Transverse colon (tissue), 4 donors: Measurements from ENCODE around the gene ADH5.

Source experiments
- POLR2AphosphoS5 ChIP-seq, 3 donors: sonication (generic); formaldehyde crosslinking; IDR thresholded peaks; one replicate each; pipeline ENCODE4 v1.6.1; 2016; ENCODE audit warnings: antibody characterized with exemption in 3 of 3
- TF ChIP-seq, protein P1 (sequence below), 5 experiments: fragments of 200-600 bp in 3 of 5; fragments of 450-650 bp in 2 of 5; sonication (generic) in 3 of 5; IDR thresholded peaks; 1 replicate in 2 of 5; 2 replicates in 3 of 5; pipeline ENCODE4 v1.5.1; 2016 to 2017; ENCODE audit warnings: antibody characterized with exemption in 5 of 5, inconsistent platforms in 3 of 5, mild to moderate bottlenecking in 2 of 5, moderate library complexity in 1 of 5

DNA sequence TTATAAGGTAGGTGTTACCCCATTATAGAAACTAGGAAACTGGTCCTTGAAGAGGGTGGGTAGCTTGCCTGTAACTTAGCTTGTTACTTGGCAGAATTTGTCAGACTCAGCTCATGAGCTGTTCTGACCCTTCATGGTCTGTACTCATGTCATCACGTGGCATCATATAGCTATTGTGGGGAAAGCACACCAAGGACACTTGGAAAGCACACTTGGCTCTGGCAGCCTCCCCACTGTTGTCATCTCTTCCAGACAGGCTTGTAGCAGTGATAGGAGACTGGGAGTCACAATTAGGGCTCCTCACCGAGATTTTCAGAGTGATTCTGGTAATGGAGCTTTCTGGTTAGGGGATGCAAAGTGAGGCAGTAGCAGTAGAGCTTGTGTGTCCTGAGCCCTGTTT is 30.4 kb downstream of the ADH5 start:
- TF ChIP-seq POLR2AphosphoS5 (IDR thresholded peaks at IDR 0.05), result no peak
- TF ChIP-seq, protein P1, sequence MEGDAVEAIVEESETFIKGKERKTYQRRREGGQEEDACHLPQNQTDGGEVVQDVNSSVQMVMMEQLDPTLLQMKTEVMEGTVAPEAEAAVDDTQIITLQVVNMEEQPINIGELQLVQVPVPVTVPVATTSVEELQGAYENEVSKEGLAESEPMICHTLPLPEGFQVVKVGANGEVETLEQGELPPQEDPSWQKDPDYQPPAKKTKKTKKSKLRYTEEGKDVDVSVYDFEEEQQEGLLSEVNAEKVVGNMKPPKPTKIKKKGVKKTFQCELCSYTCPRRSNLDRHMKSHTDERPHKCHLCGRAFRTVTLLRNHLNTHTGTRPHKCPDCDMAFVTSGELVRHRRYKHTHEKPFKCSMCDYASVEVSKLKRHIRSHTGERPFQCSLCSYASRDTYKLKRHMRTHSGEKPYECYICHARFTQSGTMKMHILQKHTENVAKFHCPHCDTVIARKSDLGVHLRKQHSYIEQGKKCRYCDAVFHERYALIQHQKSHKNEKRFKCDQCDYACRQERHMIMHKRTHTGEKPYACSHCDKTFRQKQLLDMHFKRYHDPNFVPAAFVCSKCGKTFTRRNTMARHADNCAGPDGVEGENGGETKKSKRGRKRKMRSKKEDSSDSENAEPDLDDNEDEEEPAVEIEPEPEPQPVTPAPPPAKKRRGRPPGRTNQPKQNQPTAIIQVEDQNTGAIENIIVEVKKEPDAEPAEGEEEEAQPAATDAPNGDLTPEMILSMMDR (IDR thresholded peaks at IDR 0.05), result no peak
